ENCODE results near the gene GSTO2. TPM values are rescaled to one million over a fixed set of nuclear protein-coding genes. Genes with fewer than 3 reads are reported as not detected.

The GSTO2 gene
- total and polyA plus RNA-seq, 10 donors: 0.32 to 1.4 (median 0.91) TPM

DNA sequence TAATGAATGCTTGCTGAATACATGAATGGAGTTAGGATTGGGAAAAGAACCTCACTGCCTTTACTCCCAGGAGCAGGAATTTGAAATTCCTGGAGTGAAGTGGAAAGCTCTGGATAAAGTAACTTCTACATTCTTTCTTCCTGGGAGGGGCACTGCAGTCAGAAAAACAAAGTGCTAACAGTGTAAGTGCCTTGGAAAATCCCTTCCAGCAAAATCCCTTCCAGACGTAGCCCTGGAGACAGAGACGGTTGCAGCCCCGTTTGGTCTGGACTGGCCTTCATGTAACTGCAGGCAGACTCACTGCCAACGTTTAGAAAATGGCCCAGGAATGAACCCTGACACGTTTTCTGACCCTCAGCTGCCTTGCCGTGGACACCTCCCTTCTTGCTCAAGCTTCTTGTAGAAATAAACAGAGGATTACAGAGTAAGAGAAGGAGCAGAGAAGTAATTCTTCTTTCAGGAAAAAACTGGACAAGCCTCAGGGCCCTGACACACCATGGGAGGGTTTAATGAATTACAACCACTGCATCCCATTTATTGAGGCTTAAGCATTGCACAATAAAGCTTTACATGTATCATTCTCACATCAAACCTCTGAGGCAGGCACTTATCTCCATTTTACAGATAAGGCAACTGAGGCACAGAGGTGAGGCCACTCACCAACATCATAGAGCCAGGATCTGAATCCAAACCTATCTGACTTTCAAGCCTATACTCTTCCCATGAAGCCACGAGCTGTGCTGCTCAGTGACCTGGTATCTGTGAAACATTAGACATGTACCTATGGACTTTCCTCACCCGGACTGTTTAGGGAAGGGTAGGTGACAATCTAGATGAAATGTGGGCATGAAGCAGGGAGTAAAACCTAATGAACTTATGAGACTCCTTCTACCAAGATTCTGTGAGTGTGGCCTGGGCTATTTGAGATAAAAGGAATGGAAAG is 61.5 kb downstream of the GSTO2 start:
- peak overlapping the region; percentile 68 to 100 (median 86) for H3K27ac ChIP-seq
- no peaks in the 10 kb centered on the region for H3K9me3 ChIP-seq
- H3K36me3 ChIP-seq: peaks cover 0 to 44% (median 0%) of the 10 kb centered on the region in 6 donors
- peak; percentile 41 for DNase-seq
- H3K4me1 ChIP-seq: peaks cover 89 to 100% (median 100%) of the 10 kb centered on the region in 6 donors
- intact Hi-C loops (cut with DNase I; ENCODE audit: low total_unique reads): no loop called here
- H3K27me3 ChIP-seq (replicated peaks in 1 of 7): no peaks in the 10 kb centered on the region
- TF ChIP-seq, protein P1, sequence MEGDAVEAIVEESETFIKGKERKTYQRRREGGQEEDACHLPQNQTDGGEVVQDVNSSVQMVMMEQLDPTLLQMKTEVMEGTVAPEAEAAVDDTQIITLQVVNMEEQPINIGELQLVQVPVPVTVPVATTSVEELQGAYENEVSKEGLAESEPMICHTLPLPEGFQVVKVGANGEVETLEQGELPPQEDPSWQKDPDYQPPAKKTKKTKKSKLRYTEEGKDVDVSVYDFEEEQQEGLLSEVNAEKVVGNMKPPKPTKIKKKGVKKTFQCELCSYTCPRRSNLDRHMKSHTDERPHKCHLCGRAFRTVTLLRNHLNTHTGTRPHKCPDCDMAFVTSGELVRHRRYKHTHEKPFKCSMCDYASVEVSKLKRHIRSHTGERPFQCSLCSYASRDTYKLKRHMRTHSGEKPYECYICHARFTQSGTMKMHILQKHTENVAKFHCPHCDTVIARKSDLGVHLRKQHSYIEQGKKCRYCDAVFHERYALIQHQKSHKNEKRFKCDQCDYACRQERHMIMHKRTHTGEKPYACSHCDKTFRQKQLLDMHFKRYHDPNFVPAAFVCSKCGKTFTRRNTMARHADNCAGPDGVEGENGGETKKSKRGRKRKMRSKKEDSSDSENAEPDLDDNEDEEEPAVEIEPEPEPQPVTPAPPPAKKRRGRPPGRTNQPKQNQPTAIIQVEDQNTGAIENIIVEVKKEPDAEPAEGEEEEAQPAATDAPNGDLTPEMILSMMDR (IDR thresholded peaks at IDR 0.05 in 8 of 11, conservative IDR thresholded peaks at IDR 0.05 in 3 of 11): no peak
- TF ChIP-seq POLR2A (IDR thresholded peaks at IDR 0.05) (no peak), POLR2AphosphoS5 (IDR thresholded peaks at IDR 0.05) (peak in 1 of 3 donors; percentile 42)
- 47 to 60% (median 55%) methylated on average over 8 of the region's 8 CpGs for WGBS, 5 donors
- H3K4me3 ChIP-seq: peak overlapping the region in 1 of 8 donors; percentile 56

GRCh38 chr10:104331208-104331838 is 62.3 kb downstream of the GSTO2 start:
- Histone ChIP-seq H3K4me1 (peaks cover 89 to 100% (median 100%) of the 10 kb centered on the region in 6 donors), H3K27me3 (replicated peaks in 1 of 7) (no peaks in the 10 kb centered on the region), H3K9me3 (no peaks in the 10 kb centered on the region), H3K4me3 (peak overlapping the region in 1 of 8 donors; percentile 56), H3K27ac (peak overlapping the region; percentile 23 to 100 (median 86)), H3K36me3 (peaks cover 0 to 37% (median 0%) of the 10 kb centered on the region in 6 donors)
- intact Hi-C loops (cut with DNase I; ENCODE audit: low total_unique reads): no loop called here
- TF ChIP-seq POLR2AphosphoS5 (IDR thresholded peaks at IDR 0.05): no peak
- TF ChIP-seq POLR2A (IDR thresholded peaks at IDR 0.05): no peak
- TF ChIP-seq, protein P1 (IDR thresholded peaks at IDR 0.05 in 8 of 11, conservative IDR thresholded peaks at IDR 0.05 in 3 of 11): no peak
- 50 to 64% (median 63%) methylated on average over 9 of the region's 9 CpGs for WGBS, 5 donors
- peak; percentile 68 for DNase-seq

- Histone ChIP-seq H3K27me3 (replicated peaks in 1 of 7) (no peaks in the 10 kb centered on the region), H3K4me1 (peaks cover 78 to 100% (median 96%) of the 10 kb centered on the region in 6 donors), H3K4me3 (no peak overlapping the region), H3K36me3 (peaks cover 0 to 37% (median 0%) of the 10 kb centered on the region in 6 donors), H3K9me3 (no peaks in the 10 kb centered on the region), H3K27ac (peak overlapping the region in 7 of 8 donors; percentile 73 to 100 (median 90))
- WGBS, 5 donors: 83 to 91% (median 83%) methylated on average over 11 of the region's 11 CpGs
- peak; percentile 30 for DNase-seq
- intact Hi-C loops (cut with DNase I; ENCODE audit: low total_unique reads): no loop called here
- no peak for TF ChIP-seq POLR2A (IDR thresholded peaks at IDR 0.05)
- TF ChIP-seq, protein P1 (IDR thresholded peaks at IDR 0.05 in 8 of 11, conservative IDR thresholded peaks at IDR 0.05 in 3 of 11): no peak
- no peak for TF ChIP-seq POLR2AphosphoS5 (IDR thresholded peaks at IDR 0.05)
Observed at GRCh38 chr10:104332243-104333031, 63.5 kb downstream of the GSTO2 start.
